HG02938 (cell line): Measurements from ENCODE around the gene ZNF554.
"Not testable (repeated sequence)": the region's sequence is repeated elsewhere in the genome, so short reads cannot be mapped to it uniquely, and the experiment has no call there.

Experiments used
- ATAC-seq: cut with Tn5 transposase; IDR thresholded peaks from one replicate; pipeline ENCODE4 v1.9.1; 2021; ENCODE audit warnings: mild to moderate bottlenecking, moderate library complexity; ENCODE audit not compliant: unreplicated experiment

ZNF554 gene

GRCh38 chr19:2865334-2866100, 45.8 kb downstream of the ZNF554 start:
- no peak for ATAC-seq

GRCh38 chr19:2866495-2867024, 46.9 kb downstream of the ZNF554 start:
- ATAC-seq: no peak

- no peak for ATAC-seq
Measured at GRCh38 chr19:2867025-2867991, 47.6 kb downstream of the ZNF554 start, which contains the start of gene ZNF556. ZNF556 (plus strand) TSS chr19:2867335; CDS start chr19:2867422, 87 bp downstream.

GRCh38 chr19:2869618-2870017, 50.0 kb downstream of the ZNF554 start:
- ATAC-seq: no peak

GRCh38 chr19:2872175-2872574, 52.5 kb downstream of the ZNF554 start:
- ATAC-seq: not testable (repeated sequence)

- no peak for ATAC-seq
Measured at GRCh38 chr19:2877398-2878331, 58.0 kb downstream of the ZNF554 start.

- ATAC-seq: no peak
Measured at GRCh38 chr19:2883686-2884439, 64.2 kb downstream of the ZNF554 start.

GRCh38 chr19:2885736-2886135, 66.1 kb downstream of the ZNF554 start:
- no peak for ATAC-seq
